HG03571 (cell line): ENCODE data around the gene CDY2B.
"Not testable (repeated sequence)": the region's sequence is repeated elsewhere in the genome, so short reads cannot be mapped to it uniquely, and the experiment has no call there.

Source experiments
- ATAC-seq: cut with Tn5 transposase; IDR thresholded peaks from one replicate; pipeline ENCODE4 v1.9.1; 2021; ENCODE audit not compliant: unreplicated experiment

CDY2B gene, protein sequence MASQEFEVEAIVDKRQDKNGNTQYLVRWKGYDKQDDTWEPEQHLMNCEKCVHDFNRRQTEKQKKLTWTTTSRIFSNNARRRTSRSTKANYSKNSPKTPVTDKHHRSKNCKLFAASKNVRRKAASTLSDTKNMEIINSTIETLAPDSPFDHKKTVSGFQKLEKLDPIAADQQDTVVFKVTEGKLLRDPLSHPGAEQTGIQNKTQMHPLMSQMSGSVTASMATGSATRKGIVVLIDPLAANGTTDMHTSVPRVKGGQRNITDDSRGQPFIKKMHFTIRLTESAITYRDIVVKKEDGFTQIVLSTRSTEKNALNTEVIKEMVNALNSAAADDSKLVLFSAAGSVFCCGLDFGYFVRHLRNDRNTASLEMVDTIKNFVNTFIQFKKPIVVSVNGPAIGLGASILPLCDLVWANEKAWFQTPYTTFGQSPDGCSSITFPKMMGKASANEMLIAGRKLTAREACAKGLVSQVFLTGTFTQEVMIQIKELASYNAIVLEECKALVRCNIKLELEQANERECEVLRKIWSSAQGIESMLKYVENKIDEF

DNA sequence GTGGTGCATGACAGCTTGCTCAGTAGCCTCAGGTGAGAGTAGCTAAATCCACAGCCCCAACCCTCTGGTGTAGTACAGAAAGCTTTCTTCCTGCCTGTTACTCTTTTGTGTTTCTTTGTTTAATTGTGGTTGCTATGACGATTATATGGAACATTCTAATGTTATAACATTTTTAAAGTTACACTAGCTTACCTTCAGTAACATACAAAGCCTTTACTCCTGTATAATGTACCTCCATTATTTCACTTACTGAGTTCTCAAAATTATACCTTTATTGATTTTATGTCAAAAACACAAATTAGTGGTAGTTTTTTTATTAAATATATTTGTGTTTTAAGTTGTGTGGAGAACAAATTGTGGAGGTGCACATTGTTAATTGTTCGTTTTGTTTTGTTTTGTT is at the start of gene CDY2B:
TSS of gene CDY2B (minus strand) at position 101 of the 400 bp plus-strand sequence. CDS start 328 bp downstream, outside the sequence.
- ATAC-seq, result not testable (repeated sequence)

DNA sequence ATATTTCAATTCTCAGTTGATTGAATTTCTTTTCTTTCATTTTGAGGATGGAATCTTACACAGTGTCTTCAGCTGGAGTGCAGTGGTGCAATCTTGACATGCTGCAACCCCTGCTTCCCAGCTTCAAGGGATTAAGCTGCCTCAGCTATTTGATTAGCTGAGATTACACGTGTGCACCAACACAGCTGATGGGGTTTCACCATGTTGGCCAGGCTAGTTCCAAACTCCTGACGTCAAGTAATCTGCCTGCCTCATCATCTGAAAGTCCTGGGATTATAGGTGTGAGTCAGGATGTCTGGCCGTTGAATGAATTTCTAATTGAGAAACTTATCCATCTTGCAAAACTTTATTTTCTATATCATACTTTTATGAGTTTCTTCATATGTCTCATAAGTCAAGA is 28.0 kb upstream of the CDY2B start:
- not testable (repeated sequence) for ATAC-seq

DNA sequence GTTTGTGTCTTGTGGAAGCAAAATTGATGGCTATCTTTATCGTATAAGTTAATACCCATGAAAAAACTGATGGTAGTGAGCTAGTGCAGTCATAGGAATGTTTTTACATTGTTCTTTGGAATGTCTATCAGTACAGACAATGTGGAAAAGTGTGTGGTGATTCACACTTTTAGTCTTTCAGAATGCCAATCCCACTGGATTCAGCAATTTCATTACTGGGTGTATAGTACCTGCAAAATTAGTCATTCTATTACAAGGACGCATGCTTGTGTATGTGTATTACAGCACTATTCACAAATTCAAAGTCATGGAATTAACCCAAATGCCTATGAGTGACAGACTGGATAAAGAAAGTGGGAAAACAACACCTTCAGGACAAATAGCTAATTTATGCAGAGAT is 27.3 kb upstream of the CDY2B start:
- ATAC-seq, result not testable (repeated sequence)

DNA sequence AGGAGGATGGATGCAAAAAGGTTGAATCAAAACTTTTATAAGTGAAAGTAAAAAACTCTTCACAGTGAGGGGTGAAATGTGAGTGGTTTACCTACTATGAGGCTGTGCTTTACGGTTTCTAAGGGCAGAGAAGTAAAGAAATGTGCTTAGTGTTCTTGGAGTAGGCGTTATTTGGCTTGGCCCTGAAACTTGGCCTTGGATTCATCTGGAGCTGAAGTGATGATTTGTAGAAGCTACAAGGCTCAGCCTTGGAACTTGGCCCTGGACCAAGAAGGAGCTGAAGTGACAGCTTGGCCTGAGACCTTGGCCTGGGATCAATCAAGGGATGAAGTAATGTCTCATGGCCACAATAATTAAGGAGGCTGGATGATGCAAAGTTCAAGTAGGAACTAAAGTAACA is 1.7 kb upstream of the CDY2B start:
- not testable (repeated sequence) for ATAC-seq

DNA sequence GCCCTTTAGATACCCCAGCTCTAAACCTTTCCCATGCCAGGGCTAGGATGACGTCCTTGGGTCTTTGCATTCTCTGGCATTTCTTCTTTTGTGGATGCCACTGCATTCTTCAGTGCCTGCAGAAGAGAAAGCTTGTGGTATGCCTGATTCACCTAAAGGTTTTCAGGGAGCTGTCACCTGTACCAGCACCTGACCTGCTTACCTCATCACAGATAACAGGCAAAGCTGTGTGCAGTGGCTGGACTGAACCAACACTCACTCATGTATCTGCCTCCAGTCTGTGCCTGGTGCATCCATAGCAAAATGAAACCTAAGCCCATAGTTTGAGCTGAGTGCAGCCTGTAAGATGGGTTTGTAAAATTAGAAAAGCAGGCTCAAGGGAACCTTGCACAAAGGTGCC is 3.3 kb downstream of the CDY2B start:
- not testable (repeated sequence) for ATAC-seq

DNA sequence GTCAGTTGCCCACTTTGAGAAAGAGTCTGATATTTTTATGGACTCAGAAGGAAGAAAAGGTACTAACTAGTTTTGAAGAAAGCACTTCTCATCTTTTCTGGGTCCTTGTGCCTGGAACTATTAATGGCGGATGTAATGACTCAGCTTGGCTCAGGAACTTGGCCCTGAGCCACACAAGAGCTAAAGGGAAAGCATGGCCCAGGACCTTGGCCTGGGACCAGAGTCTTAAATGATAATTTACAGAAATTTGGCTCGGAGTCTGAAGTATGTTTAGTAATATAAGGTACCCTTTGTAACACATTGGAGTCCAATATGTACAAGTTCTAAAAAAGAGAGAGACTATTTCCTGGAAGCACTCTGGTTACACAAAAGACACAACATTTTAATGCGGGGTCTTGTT is 4.6 kb downstream of the CDY2B start:
- not testable (repeated sequence) for ATAC-seq

DNA sequence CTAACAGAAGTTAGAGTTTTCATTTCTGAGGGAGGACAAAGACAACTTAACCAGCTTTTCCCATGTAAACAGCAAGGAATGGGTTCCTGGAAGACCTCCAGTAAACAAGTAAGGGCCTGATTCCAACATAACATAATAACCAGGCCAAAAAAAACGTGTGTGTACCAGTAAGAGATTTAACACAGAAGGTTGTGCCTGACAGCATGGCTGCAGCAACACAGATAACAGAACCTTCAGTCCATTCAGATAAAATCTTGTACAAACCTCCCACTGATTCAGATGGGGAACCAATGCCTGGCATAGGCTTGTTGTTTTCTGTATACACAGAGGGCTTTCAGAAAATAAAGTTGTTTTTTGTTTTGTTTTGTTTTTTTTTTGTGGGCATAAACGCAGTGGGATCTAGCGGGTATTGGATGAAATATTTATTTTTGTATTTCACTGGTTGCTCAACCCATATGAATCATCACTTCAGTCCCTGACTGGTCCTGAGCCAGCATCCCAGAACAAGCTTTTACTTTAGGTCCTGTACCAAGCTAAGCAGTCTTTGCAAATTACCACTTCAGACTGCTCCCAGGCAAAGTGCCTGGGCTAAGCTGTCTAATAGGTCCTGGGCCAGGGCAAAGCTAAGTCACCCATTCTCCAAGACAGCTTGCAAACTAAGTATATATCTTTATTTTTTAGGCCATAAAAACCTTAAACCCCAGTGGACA is 8.7 kb downstream of the CDY2B start:
- not testable (repeated sequence) for ATAC-seq

DNA sequence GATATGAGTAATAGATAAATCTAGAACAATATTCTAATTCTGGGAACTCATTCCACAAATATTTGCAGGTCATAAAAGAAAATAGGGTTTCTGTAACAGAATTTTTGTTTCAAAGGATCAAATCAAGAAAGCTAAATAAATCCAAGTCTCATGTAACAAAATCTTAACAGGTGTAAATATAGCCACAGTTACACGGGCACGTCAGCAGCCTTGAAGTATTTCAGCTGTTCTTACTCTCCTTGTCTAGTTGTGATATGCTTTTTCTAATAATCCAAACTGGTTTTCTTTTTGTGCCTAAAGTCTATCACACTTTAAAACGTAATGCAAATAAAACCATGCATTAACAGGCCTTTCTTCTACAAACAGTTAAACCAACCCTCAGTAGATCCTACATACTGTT is 9.3 kb downstream of the CDY2B start:
- ATAC-seq, result not testable (repeated sequence)

DNA sequence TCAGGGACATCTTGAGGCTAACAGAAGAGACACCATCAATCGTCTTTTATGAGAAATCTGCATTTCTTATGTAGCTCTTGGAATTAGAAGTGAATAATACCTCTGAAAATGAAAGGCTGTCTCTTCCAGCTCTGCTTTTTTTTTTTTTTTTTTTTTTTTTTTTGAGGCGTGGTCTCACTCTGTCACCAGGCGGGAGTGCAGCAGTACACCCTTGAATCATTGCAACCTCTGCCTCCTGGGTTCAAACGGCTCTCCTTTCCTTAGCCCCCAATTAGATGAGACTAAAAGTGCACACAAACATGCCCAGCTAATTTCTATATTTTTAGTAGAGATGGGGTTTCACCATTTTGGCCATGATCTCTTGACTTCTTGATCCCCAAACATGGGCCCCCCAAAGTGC is 12.2 kb downstream of the CDY2B start:
- ATAC-seq, result not testable (repeated sequence)

DNA sequence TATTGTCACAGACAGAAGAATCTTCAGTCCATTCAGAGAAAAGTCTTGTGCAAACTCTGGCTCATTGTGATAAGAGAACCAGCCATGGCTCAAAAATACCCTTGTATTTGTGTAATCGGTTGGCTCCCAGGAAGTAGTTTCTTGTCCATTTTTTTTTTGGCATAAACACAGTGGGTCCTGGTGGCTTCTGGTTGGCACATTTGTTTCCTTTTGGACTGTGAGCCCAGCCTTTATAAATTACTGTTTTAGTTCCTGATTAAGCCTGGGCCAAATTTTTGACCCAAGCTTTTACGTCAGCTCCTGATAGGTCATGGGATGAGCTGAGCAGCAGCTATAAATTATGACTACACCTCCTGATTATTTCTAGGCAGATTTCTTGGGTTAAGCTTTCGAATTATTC is 19.4 kb downstream of the CDY2B start:
- ATAC-seq, result not testable (repeated sequence)

DNA sequence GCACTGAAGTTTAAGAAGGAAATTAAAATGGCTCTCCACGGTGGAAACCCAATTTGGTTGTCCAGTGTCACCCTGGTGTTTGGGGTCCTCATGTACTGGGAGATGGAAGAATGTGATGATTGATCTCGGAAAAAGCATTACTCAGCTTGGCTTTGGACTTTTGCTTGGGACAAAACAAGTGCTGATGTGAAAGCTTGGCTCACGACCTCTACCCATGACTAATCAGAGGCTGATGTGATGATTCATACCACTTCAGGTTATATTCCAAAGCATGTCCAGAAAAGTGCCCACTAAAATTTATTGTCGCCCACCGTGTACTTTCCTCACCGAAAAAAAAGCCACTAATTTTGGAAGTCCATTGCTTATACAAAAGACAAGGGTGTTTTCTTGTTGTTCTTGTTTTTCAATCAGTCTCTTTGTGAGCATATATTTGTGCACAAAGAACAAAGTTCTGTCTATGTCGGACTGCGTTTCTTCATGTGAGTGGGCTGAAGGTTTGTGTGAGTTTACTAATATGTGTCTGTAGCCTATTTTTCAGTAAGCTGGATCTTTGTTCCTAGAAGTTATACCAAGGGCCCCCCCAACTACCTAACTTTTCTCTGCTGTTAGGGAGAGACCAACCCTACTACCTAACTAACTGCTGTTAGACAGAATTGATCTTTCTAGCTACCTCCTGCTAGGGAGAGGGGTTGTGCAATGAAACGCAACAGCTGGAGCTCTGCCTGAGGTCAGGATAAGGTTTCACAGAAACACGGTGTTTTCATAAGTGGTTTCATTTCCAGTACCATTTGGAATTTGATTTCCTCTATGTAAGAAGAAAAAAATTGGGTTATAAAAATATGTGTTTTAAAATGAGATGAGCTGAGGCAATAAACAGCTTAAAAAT is 22.8 kb downstream of the CDY2B start:
- not testable (repeated sequence) for ATAC-seq

DNA sequence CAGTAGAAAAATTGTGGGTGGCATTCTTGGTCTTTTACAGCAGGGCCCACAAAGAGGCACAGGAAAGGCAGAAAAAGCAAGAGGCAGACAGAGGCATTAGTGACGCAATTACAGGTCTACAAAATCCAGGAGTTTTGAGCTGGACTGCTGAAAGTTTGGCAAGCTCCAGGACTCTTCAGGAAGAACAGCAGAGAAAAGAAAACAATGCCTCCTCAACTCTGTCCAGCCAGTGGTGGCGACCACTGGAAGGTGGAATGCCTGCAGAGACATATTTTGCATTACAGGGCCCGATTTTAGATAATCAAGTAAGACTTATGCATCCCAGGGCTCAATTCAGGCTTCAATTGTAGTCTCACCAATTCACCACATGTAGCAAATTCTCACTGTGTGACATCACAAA is 23.5 kb downstream of the CDY2B start:
- not testable (repeated sequence) for ATAC-seq

DNA sequence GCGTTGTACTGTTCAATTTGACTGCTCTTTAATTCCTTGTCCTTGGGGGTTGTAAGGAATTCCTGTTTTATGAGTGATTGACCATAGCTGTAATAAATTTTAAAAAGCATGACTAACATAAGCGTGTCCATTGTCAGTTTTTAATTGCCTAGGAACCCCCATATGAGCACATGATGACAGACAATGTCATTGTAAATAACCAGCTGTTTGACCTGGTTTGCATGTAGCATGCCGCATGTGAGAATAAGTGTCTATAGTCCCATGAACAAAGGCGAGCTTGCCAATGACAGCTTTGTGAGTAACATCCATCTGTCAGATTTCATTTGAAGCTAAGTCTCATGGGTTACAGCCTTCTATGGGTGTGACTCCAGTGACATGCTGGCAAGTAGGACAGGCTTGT is 30.9 kb downstream of the CDY2B start:
- ATAC-seq, result not testable (repeated sequence)

DNA sequence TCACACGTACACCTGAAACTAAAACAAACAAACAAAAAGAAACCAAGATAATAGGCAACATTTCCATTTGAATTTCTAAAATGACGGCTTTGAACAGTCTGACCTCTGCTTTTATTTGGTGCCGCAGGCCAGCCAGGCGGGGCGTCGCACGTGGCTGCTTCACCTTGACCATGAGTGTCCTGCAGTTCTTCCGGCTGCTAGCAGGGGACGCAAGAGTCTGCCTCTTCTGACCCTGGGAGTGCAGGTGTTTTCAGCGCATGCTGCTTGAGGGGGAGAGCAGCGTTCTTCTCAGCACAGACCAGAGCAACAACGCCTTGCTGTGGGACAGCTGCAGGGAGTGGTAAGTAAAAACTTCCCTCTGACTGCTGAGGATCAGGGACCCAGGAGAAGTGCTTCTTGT is 47.9 kb downstream of the CDY2B start:
- ATAC-seq, result not testable (repeated sequence)
